ENCODE results near the gene GOLGA8J.
"Not testable (repeated sequence)": the region's sequence is repeated elsewhere in the genome, so short reads cannot be mapped to it uniquely, and the experiment has no call there.

The GOLGA8J gene

GRCh38 chr15:30080816-30081215 is 1.9 kb upstream of the GOLGA8J start:
- DNase-seq (ENCODE audit: low spot score), result not testable (repeated sequence)

- not testable (repeated sequence) for DNase-seq (ENCODE audit: low spot score)
Measured at GRCh38 chr15:30097827-30098226, 15.1 kb downstream of the GOLGA8J start.

GRCh38 chr15:30102890-30103289 is 20.1 kb downstream of the GOLGA8J start:
- not testable (repeated sequence) for DNase-seq (ENCODE audit: low spot score)

GRCh38 chr15:30103941-30104507 is 21.3 kb downstream of the GOLGA8J start:
- DNase-seq (ENCODE audit: low spot score), result not testable (repeated sequence)

GRCh38 chr15:30110591-30110990 is 27.8 kb downstream of the GOLGA8J start:
- not testable (repeated sequence) for DNase-seq (ENCODE audit: low spot score)

- not testable (repeated sequence) for DNase-seq (ENCODE audit: low spot score)
Measured at GRCh38 chr15:30130066-30130465, 47.3 kb downstream of the GOLGA8J start.

- DNase-seq (ENCODE audit: low spot score), result not testable (repeated sequence)
Measured at GRCh38 chr15:30134751-30135150, 52.0 kb downstream of the GOLGA8J start, which contains the start of gene GOLGA8T. TSS of gene GOLGA8T (plus strand) at chr15:30135051. CDS start at chr15:30135149, 98 bp downstream.

Measured in LoVo (cell line).